Muscle of leg (tissue), 9 donors: ENCODE measurements around the gene AUH. TPM values are rescaled to one million over a fixed set of nuclear protein-coding genes. Genes with fewer than 3 reads are reported as not detected.

Experiments used
- polyA plus RNA-seq, 8 donors: library from polyadenylated mRNA; unstranded; fragments of 120-200 nt; gene quantifications; one replicate each; pipeline versions ENCODE4 v1.2.1 to v1.2.3, GENCODE V29; 2013; ENCODE audit warnings: inconsistent platforms in 1 of 8, low replicate concordance in 1 of 8; ENCODE audit not compliant: insufficient read length in 8 of 8, insufficient read depth in 1 of 8
- total RNA-seq: library from RNA; stranded (reverse); fragments of 120-200 nt; gene quantifications from one replicate; pipeline ENCODE4 v1.2.4, GENCODE V29; 2013

AUH gene
- total and polyA plus RNA-seq, 9 donors: 9.5 to 16.0 (median 12.7) TPM

Other genes starting within 250 kb of the AUH start
- gene NFIL3, start 61.9 kb upstream of the AUH start, total RNA-seq: 12.8 TPM
- gene NFIL3, start 61.9 kb upstream of the AUH start, polyA plus RNA-seq: 10 to 100 TPM; 16.6 to 26.1 (median 23.6) TPM